Measurements from ENCODE around the gene MTREX. TPM values are rescaled to one million over a fixed set of nuclear protein-coding genes. Genes with fewer than 3 reads are reported as not detected.

MTREX gene
- total RNA-seq, 2 donors from 2014 or later = 46.6 to 73.5 TPM

DNA sequence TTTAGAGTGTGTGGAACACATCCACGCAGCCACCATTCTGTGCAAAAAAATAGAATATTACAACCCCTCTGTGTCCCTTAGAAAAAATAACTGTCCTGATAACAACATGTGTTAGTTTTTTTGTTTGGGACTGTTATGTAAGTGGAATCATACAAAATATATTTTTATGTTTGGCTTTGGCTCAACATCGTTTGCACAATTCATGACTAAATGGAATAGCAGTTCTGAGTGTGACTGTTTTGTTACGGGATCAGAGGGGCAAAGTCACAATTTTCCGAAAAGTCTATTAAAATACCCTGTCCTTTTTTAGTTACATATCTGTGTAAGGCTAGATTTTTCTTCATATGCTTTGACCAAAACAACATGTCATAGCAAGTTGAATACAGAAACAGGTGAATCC, 12.8 kb downstream of the MTREX start:
- WGBS = 75% methylated on average over 4 of the region's 4 CpGs
- H3K9me3 ChIP-seq = no peaks in the 10 kb centered on the region
- H3K27ac ChIP-seq = no peak overlapping the region
- no peak overlapping the region for H3K4me3 ChIP-seq
- no peak for TF ChIP-seq POLR2A (IDR thresholded peaks at IDR 0.05)
- TF ChIP-seq POLR2AphosphoS5 (IDR thresholded peaks at IDR 0.05) = no peak
- TF ChIP-seq, protein P1, sequence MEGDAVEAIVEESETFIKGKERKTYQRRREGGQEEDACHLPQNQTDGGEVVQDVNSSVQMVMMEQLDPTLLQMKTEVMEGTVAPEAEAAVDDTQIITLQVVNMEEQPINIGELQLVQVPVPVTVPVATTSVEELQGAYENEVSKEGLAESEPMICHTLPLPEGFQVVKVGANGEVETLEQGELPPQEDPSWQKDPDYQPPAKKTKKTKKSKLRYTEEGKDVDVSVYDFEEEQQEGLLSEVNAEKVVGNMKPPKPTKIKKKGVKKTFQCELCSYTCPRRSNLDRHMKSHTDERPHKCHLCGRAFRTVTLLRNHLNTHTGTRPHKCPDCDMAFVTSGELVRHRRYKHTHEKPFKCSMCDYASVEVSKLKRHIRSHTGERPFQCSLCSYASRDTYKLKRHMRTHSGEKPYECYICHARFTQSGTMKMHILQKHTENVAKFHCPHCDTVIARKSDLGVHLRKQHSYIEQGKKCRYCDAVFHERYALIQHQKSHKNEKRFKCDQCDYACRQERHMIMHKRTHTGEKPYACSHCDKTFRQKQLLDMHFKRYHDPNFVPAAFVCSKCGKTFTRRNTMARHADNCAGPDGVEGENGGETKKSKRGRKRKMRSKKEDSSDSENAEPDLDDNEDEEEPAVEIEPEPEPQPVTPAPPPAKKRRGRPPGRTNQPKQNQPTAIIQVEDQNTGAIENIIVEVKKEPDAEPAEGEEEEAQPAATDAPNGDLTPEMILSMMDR (IDR thresholded peaks at IDR 0.05) = no peak
- intact Hi-C loops (cut with DNase I) = no loop called here
- H3K4me1 ChIP-seq (replicated peaks) = no peaks in the 10 kb centered on the region
- H3K27me3 ChIP-seq (replicated peaks; ENCODE audit: insufficient read depth) = no peaks in the 10 kb centered on the region
- DNase-seq (ENCODE audit: low spot score) = no peak
- no peaks in the 10 kb centered on the region for H3K36me3 ChIP-seq

DNA sequence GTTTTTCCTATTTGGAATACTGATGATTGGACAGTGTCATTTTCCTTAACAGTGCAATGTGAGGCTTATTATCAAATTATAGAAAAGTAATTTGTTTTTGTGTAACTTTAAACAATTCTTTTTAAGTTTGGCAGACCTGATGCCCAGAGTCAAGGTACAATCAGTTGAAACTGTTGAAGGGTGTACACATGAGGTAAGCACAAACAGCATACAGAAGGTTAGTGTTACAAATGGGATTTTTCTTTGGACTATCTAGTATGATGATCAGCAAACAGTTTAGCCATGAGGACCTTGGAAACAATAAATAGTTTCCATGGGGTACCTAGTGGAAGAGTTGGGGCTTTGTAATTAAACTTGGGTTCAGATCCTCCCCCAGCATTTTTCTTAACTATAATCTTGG, 16.2 kb downstream of the MTREX start:
- TF ChIP-seq POLR2AphosphoS5 (IDR thresholded peaks at IDR 0.05) (no peak), POLR2A (IDR thresholded peaks at IDR 0.05) (no peak)
- TF ChIP-seq, protein P1 (IDR thresholded peaks at IDR 0.05) = no peak
- peaks cover 0 to 4% of the 10 kb centered on the region in 2 donors for H3K36me3 ChIP-seq

DNA sequence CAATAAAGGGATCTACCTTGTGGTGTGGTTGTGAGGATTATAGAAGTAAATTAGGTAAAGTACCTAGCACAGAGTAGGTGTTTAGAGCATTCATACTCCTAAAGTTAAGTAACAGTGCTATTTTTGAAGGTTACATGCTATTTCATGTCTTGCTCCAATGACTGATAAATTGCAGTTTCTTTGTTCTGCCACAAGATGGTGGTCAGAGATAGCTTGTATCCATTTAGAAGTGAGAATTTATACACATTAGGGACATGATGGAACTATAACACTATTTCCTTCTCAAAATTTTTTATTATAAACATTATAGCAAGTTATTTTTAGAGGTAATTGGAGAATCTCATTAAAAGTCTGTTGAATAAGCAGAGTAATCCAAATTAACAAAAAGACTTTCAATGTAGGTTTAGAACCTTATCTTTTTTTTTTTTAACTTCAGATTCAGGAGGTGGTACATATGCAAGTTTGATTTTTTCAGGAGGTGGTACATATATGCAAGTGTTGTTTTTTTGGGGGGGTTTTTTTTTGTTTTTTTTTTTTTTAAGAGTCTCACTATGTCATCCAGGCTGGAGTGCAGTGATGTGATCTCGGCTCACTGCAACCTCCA, 17.1 kb downstream of the MTREX start:
- Histone ChIP-seq H3K27ac (no peak overlapping the region), H3K4me1 (replicated peaks) (no peaks in the 10 kb centered on the region), H3K27me3 (replicated peaks; ENCODE audit: insufficient read depth) (no peaks in the 10 kb centered on the region), H3K36me3 (peaks cover 0 to 4% of the 10 kb centered on the region in 2 donors), H3K4me3 (no peak overlapping the region), H3K9me3 (no peaks in the 10 kb centered on the region)
- DNase-seq (ENCODE audit: low spot score) = no peak
- WGBS = 97% methylated on average over 1 of the region's 1 CpG
- intact Hi-C loops (cut with DNase I) = loop anchor here (5.0 kb wide), 1 partner anchor 367 kb away; no protein-coding TSS in a partner anchor
- TF ChIP-seq POLR2A (IDR thresholded peaks at IDR 0.05) (no peak), POLR2AphosphoS5 (IDR thresholded peaks at IDR 0.05) (no peak)
- TF ChIP-seq, protein P1 (IDR thresholded peaks at IDR 0.05) = peak in 3 of 4 experiments; percentile 42 to 72 (median 65)

More for the DNA sequence above, 16.2 kb downstream of the MTREX start:
- Histone ChIP-seq H3K27ac (no peak overlapping the region), H3K9me3 (no peaks in the 10 kb centered on the region), H3K4me1 (replicated peaks) (no peaks in the 10 kb centered on the region), H3K27me3 (replicated peaks; ENCODE audit: insufficient read depth) (no peaks in the 10 kb centered on the region), H3K4me3 (no peak overlapping the region)
- intact Hi-C loops (cut with DNase I) = no loop called here
- DNase-seq (ENCODE audit: low spot score) = no peak

DNA sequence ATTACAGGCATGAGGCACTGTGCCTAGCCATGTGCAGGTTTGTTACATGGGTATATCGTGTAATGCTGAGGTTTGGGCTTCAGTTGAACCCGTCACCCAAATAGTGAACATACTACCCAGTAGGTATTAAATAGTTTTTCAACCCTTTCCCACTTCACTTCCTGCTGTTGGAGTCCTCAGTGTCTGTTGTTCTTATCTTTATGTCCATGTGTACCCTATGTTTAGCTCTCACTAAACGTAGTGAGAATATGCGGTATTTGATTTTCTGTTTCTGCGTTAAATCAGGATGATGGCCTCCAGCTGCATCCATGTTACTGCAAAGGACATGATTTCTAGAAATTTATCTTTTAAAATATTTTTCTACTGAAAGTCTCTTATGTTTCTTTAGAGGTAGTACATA, 17.8 kb downstream of the MTREX start:
- H3K36me3 ChIP-seq = peaks cover 0 to 4% of the 10 kb centered on the region in 2 donors
- intact Hi-C loops (cut with DNase I) = loop anchor here (5.0 kb wide), 1 partner anchor 367 kb away; no protein-coding TSS in a partner anchor
- TF ChIP-seq POLR2AphosphoS5 (IDR thresholded peaks at IDR 0.05) (no peak), POLR2A (IDR thresholded peaks at IDR 0.05) (no peak)
- TF ChIP-seq, protein P1 (IDR thresholded peaks at IDR 0.05) = no peak

DNA sequence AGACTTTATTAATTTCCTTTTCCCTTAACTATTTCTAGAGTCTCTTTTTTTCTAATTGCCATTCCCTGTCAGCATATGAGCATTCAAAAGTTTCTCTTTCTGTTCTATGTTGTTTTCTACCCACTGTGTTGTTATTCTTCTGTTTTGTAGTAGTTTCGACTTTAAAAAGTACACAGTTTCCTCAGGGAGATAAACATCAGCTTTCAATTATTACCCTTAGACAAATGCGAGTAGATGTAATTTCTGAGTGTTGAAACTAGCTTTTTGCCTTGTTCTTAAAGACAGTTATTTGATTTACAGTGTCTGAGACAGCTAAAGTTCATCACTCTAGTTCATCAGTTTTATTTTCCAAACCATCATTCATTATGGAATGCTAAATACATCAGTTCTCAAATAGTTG, 19.5 kb downstream of the MTREX start:
- WGBS = 37% methylated on average over 2 of the region's 2 CpGs
- Histone ChIP-seq H3K27ac (no peak overlapping the region), H3K4me1 (replicated peaks) (no peaks in the 10 kb centered on the region), H3K36me3 (peaks cover 0 to 4% of the 10 kb centered on the region in 2 donors), H3K4me3 (no peak overlapping the region), H3K9me3 (no peaks in the 10 kb centered on the region), H3K27me3 (replicated peaks; ENCODE audit: insufficient read depth) (no peaks in the 10 kb centered on the region)
- no peak for DNase-seq (ENCODE audit: low spot score)
- intact Hi-C loops (cut with DNase I) = loop anchor here (5.0 kb wide), 1 partner anchor 365 kb away; no protein-coding TSS in a partner anchor
- TF ChIP-seq POLR2A (IDR thresholded peaks at IDR 0.05) (no peak), POLR2AphosphoS5 (IDR thresholded peaks at IDR 0.05) (no peak)
- TF ChIP-seq, protein P1 (IDR thresholded peaks at IDR 0.05) = no peak

More for the DNA sequence above, 17.8 kb downstream of the MTREX start:
- Histone ChIP-seq H3K4me3 (no peak overlapping the region), H3K4me1 (replicated peaks) (no peaks in the 10 kb centered on the region), H3K27ac (no peak overlapping the region), H3K9me3 (no peaks in the 10 kb centered on the region), H3K27me3 (replicated peaks; ENCODE audit: insufficient read depth) (no peaks in the 10 kb centered on the region)
- WGBS = 93% methylated on average over 5 of the region's 5 CpGs
- no peak for DNase-seq (ENCODE audit: low spot score)
